ENCODE measurements around the gene CAPRIN1. TPM values are rescaled to one million over a fixed set of nuclear protein-coding genes. Genes with fewer than 3 reads are reported as not detected.

CAPRIN1 gene
- total RNA-seq, 1 experiment from 2014 or later: 224 TPM

- H3K9me2 ChIP-seq (replicated peaks; ENCODE audit: low read length): no peaks in the 10 kb centered on the region
- no peak for TF ChIP-seq EZH2 (IDR thresholded peaks at IDR 0.05; ENCODE audit: low read length, unreplicated experiment)
- TF ChIP-seq, protein P1, sequence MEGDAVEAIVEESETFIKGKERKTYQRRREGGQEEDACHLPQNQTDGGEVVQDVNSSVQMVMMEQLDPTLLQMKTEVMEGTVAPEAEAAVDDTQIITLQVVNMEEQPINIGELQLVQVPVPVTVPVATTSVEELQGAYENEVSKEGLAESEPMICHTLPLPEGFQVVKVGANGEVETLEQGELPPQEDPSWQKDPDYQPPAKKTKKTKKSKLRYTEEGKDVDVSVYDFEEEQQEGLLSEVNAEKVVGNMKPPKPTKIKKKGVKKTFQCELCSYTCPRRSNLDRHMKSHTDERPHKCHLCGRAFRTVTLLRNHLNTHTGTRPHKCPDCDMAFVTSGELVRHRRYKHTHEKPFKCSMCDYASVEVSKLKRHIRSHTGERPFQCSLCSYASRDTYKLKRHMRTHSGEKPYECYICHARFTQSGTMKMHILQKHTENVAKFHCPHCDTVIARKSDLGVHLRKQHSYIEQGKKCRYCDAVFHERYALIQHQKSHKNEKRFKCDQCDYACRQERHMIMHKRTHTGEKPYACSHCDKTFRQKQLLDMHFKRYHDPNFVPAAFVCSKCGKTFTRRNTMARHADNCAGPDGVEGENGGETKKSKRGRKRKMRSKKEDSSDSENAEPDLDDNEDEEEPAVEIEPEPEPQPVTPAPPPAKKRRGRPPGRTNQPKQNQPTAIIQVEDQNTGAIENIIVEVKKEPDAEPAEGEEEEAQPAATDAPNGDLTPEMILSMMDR (conservative IDR thresholded peaks at IDR 0.05; ENCODE audit: low read depth, low read length): no peak
- H3K27ac ChIP-seq (ENCODE audit: low read length): peak overlapping the region; percentile 88
- BruUV-seq (replicated peaks): no TSS peak
- H2AFZ ChIP-seq (ENCODE audit: low read length): peak overlapping the region; percentile 69
- H3K4me3 ChIP-seq (ENCODE audit: low read length): peak overlapping the region; percentile 85
- peak; percentile 5 for DNase-seq
- H3K4me2 ChIP-seq (ENCODE audit: low read length): peak overlapping the region; percentile 98
- intact Hi-C loops (cut with micrococcal nuclease): loop anchor here (1.0 to 2.0 kb wide), 3 partner anchors 53 to 254 kb away; partner anchors contain the start of genes ABTB2 and CAPRIN1
- 0 out of 2 replicates have a peak, but pooled peaks cover 4% of the 10 kb centered on the region for H4K20me1 ChIP-seq (ENCODE audit: low read length)
- POLR2A ChIA-PET (ENCODE audit: unreplicated experiment): interaction anchor here (0.5 to 0.6 kb wide), 2 partner anchors 41 to 96 kb away, joined by 3 read pairs; no protein-coding TSS in a partner anchor
- peaks cover 28% of the 10 kb centered on the region; the same call in 1 of the 2 replicates for H3K36me3 ChIP-seq (ENCODE audit: low read depth, low read length)
- H3K9me3 ChIP-seq (ENCODE audit: low read length): no peaks in the 10 kb centered on the region
- no peaks in the 10 kb centered on the region for H3K27me3 ChIP-seq (ENCODE audit: low read length)
- peak; percentile 1 for ATAC-seq
- H3K9ac ChIP-seq (ENCODE audit: low read length): peak overlapping the region; percentile 97
- CTCF ChIA-PET: no interaction called here
- peaks cover 19% of the 10 kb centered on the region for H3K4me1 ChIP-seq (ENCODE audit: insufficient read depth, low read length)
- H3F3A ChIP-seq (ENCODE audit: low read length, unreplicated experiment): peaks cover 4% of the 10 kb centered on the region
- peaks cover 43% of the 10 kb centered on the region for H3K79me2 ChIP-seq (ENCODE audit: low read length)
These were observed 53.1 kb downstream of the CAPRIN1 start for GRCh38 chr11:34104680-34105078.

DNA sequence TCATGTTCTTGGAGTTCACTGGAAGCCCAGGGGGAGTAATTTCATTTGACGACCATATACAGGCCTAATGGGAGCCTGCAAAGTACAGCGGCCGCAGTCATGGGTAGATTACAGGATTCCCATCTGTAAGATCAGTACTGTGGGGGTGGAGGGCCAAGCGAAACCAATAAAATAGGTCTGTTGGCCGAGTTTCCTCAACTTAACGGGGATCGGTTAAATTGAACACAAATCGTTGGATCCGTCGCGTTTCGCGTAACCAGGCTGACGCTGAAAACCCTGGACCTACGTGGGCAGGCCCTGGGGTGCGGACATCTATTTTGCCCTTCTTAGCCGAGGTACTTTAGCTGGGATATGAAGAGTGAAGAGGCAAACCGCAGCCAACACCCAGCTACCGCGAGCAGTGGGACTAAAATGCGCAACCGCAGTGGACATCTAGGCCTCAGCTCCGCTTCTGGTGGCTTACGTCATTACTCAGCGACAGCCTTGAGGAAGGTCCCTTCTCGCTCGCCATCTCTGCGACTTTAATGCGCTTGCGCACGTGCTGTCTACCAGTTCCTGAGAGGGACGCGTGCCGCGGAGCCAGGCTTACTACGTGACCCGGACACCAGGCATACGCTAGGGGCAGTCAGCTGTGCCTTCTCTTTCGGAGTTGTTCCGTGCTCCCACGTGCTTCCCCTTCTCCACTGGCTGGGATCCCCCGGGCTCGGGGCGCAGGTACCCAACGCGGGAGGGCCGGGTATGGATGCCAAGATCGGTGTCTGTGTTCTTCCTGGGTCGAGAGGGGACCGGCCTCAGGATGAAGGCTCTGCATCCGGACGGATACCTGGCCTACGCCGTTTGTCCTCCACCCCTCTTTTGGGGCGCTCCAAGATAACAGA is 53.8 kb downstream of the CAPRIN1 start, which contains the start of gene NAT10:
TSS of gene NAT10 (plus strand) at position 551 of the 878 bp plus-strand sequence. CDS start 2,597 bp downstream, outside the sequence.
- BruUV-seq (replicated peaks): TSS peak; percentile 98
- CTCF ChIA-PET: interaction anchor here (0.6 kb wide), 1 partner anchor 54 kb away, joined by 5 read pairs; the partner anchor contains the start of gene CAPRIN1
- Histone ChIP-seq H3F3A (ENCODE audit: low read length, unreplicated experiment) (peaks cover 4% of the 10 kb centered on the region), H3K9me2 (replicated peaks; ENCODE audit: low read length) (no peaks in the 10 kb centered on the region), H3K4me2 (ENCODE audit: low read length) (peak within 1 kb of the TSS; percentile 98), H3K4me3 (ENCODE audit: low read length) (peak within 1 kb of the TSS; percentile 85), H3K9me3 (ENCODE audit: low read length) (no peaks in the 10 kb centered on the region), H3K36me3 (ENCODE audit: low read depth, low read length) (peaks cover 27% of the 10 kb centered on the region; the same call in 1 of the 2 replicates), H3K4me1 (ENCODE audit: insufficient read depth, low read length) (peaks cover 19% of the 10 kb centered on the region), H2AFZ (ENCODE audit: low read length) (peak within 1 kb of the TSS; percentile 69), H3K27ac (ENCODE audit: low read length) (peak within 1 kb of the TSS; percentile 88), H4K20me1 (ENCODE audit: low read length) (0 out of 2 replicates have a peak, but pooled peaks cover 4% of the 10 kb centered on the region), H3K9ac (ENCODE audit: low read length) (peak within 1 kb of the TSS; percentile 97), H3K79me2 (ENCODE audit: low read length) (peaks cover 48% of the 10 kb centered on the region), H3K27me3 (ENCODE audit: low read length) (no peaks in the 10 kb centered on the region)
- DNase-seq: peak; percentile 98
- intact Hi-C loops (cut with micrococcal nuclease): loop anchor here (1.0 to 2.0 kb wide), 3 partner anchors 54 to 253 kb away; partner anchors contain the start of genes ABTB2 and CAPRIN1
- no peak for TF ChIP-seq EZH2 (IDR thresholded peaks at IDR 0.05; ENCODE audit: low read length, unreplicated experiment)
- TF ChIP-seq EZH2phosphoT487 (IDR thresholded peaks at IDR 0.05; ENCODE audit: borderline replicate concordance, low read length): no peak
- TF ChIP-seq, protein P1 (conservative IDR thresholded peaks at IDR 0.05; ENCODE audit: low read depth, low read length): no peak
- ATAC-seq: peak; percentile 87
- POLR2A ChIA-PET (ENCODE audit: unreplicated experiment): interaction anchor here (0.5 to 0.6 kb wide), 3 partner anchors 9 to 97 kb away, joined by 3 read pairs; no protein-coding TSS in a partner anchor
